A172 (cell line): Measurements from ENCODE around the gene SAYSD1. TPM values are rescaled to one million over a fixed set of nuclear protein-coding genes. Genes with fewer than 3 reads are reported as not detected.
"Not testable (repeated sequence)": the region's sequence is repeated elsewhere in the genome, so short reads cannot be mapped to it uniquely, and the experiment has no call there.

Experiments
- DNase-seq: peaks from one replicate; pipeline ENCODE4 v3.0.0-alpha.2; 2015; ENCODE audit warnings: low spot score
- total RNA-seq: library from RNA; depleted of rRNA; stranded (reverse); fragments of >200 nt; shearing (Covaris generic); gene quantifications from 2 replicates; pipeline ENCODE4 v1.2.3, GENCODE V29; 2014; rRNA removed

The SAYSD1 gene, protein sequence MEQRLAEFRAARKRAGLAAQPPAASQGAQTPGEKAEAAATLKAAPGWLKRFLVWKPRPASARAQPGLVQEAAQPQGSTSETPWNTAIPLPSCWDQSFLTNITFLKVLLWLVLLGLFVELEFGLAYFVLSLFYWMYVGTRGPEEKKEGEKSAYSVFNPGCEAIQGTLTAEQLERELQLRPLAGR
- total RNA-seq = 7.4 and 8.1 TPM in 2 replicates

DNA sequence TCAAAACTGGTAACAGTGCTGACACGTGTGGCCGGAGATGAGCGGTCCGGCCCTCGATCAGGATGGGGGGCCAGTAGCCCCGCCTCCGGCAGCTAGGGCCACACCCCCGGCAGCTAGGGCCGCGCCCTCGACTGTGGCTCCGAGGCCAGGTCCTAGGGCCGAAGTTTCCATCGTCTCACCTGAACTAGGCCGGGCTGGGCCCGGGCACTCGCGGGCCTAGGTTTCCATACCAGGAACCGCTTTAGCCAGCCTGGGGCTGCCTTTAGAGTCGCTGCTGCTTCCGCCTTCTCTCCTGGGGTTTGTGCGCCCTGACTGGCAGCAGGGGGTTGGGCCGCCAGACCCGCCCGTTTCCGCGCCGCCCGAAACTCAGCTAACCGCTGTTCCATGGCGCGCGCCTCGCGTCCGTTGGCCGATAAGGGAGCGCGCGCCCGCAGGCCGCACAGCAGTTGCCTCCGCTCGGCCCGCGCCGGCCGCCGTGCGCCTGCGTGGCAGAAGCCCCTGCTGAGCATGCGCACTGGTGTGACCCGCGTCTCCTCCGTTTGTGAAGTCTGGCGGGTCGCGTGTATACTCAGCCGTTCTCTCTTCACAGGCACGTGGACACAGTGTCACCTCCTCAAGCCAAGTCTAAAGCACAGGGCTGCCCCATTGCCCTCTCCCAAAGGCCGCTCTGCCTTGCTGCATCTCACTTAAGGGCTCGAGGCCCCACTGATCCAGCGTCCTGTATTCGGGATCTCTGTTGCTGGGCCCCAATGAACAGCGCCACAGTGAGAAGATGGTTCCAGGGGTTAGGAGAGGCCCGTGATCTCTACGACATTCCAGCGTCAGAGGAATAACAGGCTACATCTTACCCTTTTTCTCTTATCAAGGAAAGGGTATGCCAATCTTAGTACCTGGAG is at the start of gene SAYSD1:
Gene SAYSD1, minus strand, starts transcription at position 483 of the 896 bp plus-strand sequence. Its CDS starts 97 bp downstream, at position 386.
- peak; percentile 72 for DNase-seq

DNA sequence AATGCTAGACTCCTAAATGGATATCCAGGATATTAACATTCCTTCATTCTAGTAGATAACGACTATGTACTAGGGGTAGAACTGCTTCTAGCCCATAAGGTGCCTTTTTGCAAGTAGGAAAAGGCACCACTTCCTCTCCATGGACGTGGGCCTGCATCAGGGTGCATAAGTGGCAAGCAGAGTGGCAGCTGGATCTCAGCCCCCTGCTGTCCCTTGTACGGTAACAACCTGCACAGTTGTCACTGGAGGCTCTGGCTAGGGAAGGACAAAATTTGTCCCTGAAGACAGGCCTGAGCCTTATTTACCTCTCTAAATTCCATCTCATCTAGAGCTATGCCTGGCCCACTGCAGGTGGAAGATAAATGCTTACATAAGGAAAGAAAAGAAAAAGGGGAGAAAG is 42.5 kb upstream of the SAYSD1 start:
- DNase-seq = no peak

DNA sequence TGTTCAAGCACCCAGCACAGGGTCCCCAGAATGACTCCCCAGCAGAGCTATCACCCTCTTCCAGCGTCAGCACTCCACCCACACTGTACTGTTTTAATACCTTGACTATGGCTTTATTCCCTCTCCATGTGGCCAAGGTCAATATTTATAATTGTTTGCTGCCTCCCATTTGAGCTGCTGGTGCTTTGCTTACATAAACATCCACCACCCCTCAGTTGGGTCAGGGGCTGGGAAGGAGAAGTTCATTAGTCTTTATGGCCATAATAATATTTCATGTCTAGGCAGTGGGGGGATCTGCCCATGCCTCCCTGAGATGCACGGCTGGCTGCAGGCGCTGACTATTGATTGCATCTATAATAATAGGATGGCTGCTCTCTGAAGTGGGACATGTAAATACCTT is 41.8 kb upstream of the SAYSD1 start:
- no peak for DNase-seq

DNA sequence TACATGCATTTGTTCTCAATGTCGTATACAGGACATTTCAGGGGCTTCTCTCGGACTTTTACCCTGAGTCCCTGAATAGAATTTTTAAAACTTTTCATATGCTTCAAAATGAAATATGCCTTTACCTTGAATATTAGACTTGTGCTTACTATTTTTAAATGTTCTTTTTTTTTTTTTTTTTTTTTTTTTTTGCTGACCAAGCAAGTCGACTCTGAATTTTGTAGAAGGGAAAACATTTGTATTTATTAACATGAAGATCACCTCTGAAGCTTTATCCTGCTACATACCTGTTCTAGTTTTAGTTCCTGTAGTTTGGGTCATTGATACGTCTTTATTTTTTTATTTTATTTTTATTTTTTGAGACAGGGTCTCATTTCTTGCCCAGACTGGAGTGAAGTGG is 39.7 kb upstream of the SAYSD1 start:
- DNase-seq = no peak

DNA sequence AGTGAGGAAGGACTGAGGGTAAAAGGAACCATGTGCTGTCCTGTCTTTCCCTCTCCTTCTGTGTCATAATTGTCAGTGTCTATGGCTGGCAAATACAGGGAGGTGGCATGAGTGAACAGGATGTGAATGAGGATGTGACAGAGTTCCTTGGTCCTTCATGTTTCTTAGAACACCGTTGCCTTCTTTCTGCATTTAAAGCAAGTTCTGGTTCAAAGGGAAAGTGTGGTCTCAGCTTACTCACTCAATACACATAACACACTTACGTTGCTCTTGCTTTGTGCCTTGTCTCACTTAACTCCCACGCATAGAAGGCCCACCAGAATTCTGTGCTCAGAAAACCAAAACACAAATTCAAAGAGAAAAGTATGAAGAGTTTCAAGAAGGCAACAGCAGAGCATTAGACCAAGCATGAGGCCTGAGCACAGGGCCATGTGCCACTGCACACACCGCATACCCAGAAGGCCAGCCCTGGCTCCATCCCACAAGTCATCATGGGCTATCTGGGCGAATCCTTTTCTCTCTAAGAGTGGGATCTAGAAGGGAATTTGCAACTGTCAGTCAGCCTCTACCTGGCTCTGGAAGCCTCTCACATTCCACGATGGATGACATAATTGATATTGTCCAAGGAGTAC is 38.9 kb upstream of the SAYSD1 start:
- DNase-seq = no peak

DNA sequence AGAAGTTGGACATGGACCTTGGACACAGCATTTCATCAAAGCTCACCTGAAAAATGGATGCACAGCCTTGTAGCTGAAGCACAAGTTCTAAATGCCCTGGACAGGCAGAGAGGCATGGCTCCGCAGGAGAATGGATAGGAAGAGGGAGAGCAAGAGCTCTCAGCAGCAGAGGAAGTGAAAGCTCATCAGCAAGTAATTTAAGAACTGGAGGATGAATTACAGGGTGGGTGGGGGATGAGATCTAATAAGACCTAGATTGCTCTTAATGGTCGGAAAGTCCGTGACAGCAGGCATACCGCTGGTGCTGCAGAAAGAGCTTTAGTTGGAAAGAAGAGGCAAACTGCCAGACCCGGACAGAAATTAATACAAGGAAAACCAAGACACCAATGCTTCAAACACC is 37.3 kb upstream of the SAYSD1 start:
- DNase-seq = no peak

DNA sequence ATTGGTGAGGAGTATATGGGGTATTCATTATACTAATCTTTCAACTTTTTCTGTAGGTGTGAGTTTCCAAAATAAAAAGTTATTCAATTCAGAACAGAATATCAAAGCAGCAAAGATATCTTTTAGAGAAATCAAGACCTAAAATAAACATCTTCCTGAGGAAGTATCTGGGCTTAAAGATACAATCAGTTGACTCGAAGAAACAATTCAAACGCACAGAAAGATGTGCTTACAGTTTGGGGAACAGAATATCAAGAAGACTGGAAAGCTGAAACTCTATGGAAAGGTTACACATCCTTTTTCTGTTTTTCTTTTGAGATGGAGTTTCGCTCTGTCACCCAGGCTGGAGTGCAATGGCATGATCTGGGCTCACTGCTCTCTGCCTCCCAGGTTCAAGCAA is 36.2 kb upstream of the SAYSD1 start:
- DNase-seq = no peak

DNA sequence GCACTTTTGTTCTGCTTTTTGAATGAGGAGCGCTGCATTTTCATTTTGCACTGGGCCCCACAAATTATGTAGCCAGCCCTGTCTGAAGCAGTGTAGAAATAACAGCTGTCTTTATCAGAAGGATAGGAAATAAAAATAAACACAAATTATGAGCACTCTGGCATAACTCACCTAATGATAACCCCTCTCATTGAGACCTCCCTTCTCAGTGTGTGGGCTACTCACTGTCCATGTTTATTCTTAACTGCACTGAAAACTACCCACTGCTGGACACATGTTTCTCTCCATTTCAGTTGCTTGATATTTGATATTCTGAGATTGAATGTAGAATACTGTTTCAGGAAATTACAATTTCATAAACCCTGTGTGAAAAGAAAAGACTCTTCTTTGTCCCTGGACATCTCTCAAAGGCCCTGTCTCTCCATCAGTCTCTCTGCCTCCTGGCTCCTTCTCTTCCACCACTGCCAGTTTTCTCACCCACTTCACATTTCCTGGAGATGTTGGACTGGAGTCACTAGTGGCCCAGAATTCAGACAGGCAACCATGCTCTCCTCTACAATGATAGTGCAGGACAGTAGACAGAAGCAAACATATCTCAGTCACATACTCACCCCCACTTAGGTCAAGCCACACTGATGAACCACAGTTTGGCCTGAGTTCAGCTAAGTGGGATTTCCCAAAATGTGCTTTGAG is 29.6 kb upstream of the SAYSD1 start:
- DNase-seq = no peak

DNA sequence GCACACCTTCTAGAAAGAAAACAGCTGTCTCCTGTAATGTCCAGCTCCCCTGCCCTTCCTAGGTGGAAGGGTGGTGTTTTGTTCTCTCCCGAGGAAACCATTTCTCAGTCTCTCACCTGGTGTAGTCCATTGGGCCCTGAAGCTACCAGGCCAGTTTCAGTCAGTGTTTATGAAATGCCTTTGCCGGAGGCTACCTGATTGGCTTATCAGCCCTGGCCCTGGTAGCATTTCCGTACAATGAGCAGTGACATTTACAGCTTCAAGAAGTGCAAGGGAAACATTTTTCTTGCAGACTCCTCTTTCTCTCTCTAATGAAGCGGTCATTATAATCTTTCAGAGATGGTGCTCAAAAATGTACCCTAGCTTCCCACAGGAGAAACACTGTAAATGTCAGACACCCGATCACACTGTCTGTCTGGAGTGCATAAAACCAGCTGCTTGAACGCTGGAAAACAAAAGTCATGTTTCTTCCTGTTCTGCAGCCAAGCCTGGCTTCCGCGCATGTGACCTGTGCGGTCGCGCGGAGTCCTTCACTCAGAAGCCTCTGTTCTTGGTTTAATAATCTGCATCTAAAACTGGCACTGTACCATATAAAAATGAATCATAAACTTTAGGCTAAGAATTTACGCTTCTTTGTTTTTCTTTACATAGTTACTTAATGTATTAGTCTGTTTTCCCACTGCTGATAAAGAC is 28.4 kb upstream of the SAYSD1 start:
- no peak for DNase-seq

DNA sequence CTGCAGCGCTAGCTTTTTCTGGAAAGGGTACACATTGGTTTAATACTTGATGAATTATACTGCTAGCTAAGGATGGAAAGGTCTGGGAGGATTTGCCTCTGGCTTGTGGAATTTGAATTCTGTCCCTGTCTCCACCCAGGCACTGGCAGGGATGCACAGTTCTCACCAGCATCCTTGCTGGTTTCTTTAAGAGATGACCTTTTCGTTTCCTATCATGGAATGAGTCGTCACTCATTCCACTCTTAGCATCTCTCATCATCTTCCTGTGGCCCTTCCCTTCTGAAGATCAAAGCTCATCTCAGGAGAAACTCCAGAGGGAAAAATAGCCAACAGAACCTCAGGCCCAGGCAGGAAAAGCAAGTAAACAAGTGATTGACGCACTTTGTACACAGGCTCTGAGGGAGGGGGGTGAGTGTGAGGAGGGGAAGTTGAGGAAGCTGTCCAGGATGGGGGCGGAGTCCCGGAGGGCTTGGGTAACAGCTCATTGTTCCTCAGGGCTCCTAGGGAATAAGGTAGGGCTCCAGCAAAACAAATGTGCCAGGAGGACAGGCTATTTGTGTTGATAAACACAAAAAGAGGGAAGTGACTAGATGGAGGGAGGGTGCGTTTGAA is 25.7 kb upstream of the SAYSD1 start:
- DNase-seq = no peak

DNA sequence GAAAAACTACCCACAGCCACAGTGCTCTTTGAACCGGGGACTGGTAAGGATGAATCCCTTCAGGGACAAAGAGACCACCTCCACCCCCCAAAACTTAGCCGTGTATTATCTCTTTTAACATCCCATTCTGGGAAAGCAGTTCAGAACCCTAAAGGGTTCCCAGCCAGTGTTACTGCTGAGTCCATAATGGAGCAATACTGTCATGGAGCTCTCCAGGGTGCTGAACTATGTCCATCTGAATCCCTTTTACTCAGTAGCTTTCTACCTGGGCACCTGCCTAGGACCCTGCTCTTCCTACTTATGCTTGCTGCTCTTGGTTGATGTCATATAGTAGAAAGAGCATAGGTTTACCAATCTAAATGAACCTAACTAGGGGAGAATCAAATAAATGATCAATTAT is 22.3 kb upstream of the SAYSD1 start:
- peak; percentile 34 for DNase-seq

DNA sequence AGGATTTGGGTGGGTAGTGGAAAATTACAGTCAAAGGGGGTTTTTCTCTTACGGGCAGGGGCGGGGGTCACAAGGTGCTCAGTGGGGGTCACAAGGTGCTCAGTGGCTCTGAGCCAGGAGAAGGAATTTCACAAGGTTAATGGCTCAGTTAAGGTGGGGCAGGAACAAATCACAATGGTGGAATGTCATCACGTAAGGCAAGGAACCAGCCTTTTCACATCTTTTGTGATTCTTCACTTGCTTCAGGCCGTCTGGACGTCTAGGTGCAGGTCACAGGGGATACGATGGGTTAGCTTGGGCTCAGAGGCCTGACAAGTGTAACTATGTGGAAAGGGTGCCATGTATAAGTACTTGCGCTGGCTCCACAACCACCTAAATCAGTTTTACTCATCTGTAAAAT is 21.2 kb upstream of the SAYSD1 start:
- not testable (repeated sequence) for DNase-seq

DNA sequence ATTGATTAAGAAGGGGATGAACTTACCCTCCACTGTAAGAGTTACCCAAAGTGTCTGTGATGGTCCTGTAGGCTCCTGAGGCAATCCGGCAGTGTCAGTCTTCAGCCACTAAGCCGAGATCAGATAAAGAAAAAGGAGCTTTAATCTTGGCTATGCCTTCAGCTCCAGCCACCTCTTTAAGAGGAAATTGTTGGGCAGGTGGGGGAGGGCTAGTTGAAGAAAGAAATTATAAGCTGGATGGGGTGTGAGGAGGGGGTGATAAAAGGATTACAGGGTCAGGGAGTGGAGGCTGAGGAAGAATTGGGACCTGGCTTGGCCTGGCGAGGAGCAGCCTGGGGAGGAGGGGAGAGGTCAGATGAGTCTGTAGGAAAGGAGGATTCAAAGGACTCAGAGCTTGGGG is 19.8 kb upstream of the SAYSD1 start:
- not testable (repeated sequence) for DNase-seq

DNA sequence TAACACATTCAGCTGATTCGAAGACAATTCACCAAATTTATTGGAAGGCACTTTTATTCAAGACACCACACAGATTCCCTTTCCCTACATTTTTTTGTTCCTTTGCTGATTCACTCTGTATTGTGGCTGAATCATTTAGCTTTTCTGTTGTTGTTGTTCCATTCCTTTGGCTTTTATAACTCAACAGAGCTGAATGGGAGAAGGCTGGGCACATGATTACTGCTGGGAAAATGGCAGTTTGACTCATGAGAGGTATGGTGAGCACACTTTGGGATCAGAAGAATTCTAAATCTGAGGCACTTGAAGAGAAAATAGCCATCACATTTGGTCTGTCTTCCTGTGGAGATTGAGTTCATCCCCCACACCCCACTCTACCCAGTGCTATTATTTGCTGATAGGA is 15.7 kb upstream of the SAYSD1 start:
- DNase-seq = no peak

DNA sequence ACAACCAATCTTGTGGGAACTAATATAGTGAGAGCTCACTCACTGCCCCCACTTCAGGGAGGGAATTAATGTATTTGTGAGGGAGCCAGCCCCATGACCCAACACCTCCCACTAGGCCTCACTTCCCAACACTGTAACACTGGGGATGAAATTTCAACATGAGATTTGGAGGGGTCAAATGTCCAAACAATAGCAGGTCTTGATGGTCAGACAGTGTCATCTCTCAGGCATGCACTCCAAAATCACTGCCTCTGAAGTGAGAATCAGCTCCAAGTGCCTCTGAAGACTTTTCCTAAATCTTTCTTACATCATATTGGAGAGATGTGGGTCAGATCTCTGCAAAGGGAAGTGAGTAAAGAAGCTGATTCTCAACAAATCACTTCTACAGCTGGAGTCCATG is 13.8 kb upstream of the SAYSD1 start:
- no peak for DNase-seq

DNA sequence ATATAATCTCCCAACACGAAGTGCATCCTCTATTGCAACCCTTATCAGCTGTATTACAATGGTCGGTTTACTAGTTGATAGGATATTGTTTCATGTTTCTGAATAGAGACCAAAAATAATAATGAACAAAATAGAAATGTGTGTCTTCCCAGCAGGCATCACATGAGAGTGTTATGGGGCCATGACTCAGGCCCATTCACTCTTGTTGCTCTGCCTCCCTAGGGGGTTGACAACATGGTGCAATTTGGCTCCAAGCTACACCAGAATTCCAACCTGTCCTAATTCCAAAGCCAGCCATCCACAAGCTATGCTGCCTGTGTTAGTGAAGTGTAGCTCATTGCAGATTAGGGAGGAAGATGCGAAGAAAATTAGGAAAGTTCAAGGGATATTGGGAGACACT is 13.1 kb upstream of the SAYSD1 start:
- DNase-seq = no peak

DNA sequence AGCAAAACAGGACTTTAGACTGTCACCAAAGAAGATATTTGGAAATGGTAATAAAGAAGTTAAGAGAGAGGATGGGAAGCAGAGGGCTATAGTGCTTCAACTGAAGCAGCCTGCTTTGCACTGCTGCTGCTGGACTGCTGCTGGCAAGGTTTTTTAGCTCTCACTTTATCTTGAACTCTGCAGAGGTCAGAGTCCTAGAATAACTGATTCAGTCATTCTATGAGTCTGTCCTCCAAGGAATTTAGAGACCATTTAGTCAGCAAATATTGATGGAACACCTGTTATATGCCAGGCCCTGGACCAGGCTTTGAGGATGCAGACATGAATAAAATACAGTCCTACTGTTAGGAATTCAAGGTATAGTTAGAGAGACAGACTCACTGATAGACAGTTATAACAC is 9.1 kb upstream of the SAYSD1 start:
- DNase-seq = no peak

DNA sequence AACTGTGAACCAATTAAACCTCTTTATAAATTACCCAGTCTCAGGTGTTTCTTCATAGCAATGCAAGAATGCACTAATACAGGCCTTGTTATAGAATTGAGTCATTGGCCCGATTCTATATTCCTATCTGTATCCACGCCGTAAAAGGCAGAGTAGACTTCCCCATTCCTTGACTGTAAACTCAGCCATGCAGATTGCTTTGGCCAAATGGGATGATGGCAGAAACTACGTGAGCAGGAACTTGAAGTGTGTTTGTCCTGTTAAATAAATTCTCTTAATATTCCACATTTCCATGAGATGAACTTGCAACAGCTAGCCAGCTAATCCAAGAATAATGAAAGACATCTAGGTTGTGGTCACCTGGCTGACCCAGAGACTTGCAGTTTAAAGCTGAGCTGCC is 3.9 kb upstream of the SAYSD1 start:
- no peak for DNase-seq

DNA sequence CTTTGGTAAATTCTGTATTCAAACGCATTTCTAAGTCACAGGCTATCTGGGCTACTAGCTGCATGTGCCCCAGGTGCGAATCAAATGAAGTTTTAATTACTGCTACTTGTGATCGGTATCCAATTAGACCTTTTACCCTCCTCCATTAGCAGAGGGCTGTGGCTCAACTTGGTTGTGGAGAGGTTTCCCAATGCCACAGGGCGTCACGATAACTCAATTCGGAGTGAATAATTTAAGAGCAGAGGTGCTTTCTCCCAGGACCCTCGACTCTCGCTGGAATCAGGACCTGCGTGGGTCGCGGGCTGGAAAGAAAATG is 640 bp downstream of the SAYSD1 start:
- no peak for DNase-seq

DNA sequence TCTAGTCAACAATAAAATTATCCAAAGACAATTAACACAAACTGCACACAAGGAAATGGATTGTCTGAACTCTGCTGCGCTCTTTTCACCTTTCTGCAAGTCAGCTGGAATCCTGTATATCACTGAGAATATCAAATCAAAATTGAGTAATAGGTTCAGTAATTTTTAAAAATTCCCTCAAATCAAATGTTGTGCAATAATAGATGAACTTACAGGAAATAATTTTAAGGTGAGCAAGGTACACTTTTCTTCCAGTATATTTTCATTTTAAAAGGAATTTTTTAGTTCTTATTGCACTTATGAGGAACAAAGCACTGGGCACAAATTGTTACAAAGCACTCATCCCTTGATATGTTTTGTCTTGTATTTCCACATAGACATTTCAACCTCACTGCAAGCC is 1.2 kb downstream of the SAYSD1 start:
- no peak for DNase-seq

DNA sequence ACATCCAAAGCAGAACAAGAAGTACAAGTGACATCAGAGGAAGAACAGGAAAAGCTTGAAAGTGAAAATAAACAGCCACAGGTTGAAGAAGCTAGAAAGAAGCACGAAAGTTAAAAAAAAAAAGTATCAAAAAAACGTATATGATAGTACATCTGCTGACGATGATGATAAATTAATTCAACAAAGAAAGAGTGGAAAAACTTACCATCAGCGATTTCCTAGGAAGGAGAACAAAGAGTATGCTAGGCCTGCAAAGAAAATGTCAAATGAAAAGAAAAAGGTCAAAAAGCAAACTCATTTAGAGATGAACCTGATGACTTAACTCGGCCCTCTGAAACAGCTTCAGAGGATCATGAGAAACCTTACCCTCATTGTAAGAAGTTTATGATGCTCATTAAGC is 3.7 kb downstream of the SAYSD1 start:
- DNase-seq = no peak
